Heart left ventricle (tissue), 16 donors: ENCODE results near the gene LRRC36. TPM values are rescaled to one million over a fixed set of nuclear protein-coding genes. Genes with fewer than 3 reads are reported as not detected.

Experiments
- ATAC-seq, 4 donors: fragments of 200-7000 bp; cut with Tn5 transposase; one replicate each; pipeline ENCODE4 v1.9.1; 2020 to 2022; ENCODE audit warnings: moderate library complexity in 4 of 4, mild to moderate bottlenecking in 3 of 4, moderate number of reproducible peaks in 1 of 4
- DNase-seq, 5 donors: peaks; one replicate each; pipeline ENCODE4 v3.0.0-alpha.2; 2020
- H3K27ac ChIP-seq, 12 donors: fragments of 200-600 bp; sonication (generic) in 4 of 12; one replicate each; pipeline versions ENCODE4 v1.5.0 to v1.8.0; 2016 to 2022; ENCODE audit warnings: mild to moderate bottlenecking in 2 of 12
- H3K27me3 ChIP-seq, 9 donors: fragments of 200-600 bp; sonication (generic) in 2 of 9; one replicate each; pipeline versions ENCODE4 v1.5.1 to v1.8.0; 2016 to 2022; ENCODE audit warnings: mild to moderate bottlenecking in 3 of 9
- H3K36me3 ChIP-seq, 9 donors: fragments of 200-600 bp; sonication (generic) in 2 of 9; one replicate each; pipeline versions ENCODE4 v1.5.0 to v1.8.0; 2018 to 2022; ENCODE audit warnings: mild to moderate bottlenecking in 2 of 9
- H3K4me1 ChIP-seq, 12 donors: fragments of 200-600 bp; sonication (generic) in 4 of 12; one replicate each; pipeline versions ENCODE4 v1.5.0 to v1.8.0; 2016 to 2022; ENCODE audit warnings: mild to moderate bottlenecking in 3 of 12
- H3K4me3 ChIP-seq, 12 donors: fragments of 200-600 bp; sonication (generic) in 4 of 12; one replicate each; pipeline versions ENCODE4 v1.5.0 to v1.8.0; 2017 to 2022; ENCODE audit warnings: mild to moderate bottlenecking in 9 of 12, moderate library complexity in 4 of 12
- H3K9me3 ChIP-seq, 12 donors: fragments of 200-600 bp; sonication (generic) in 4 of 12; one replicate each; pipeline versions ENCODE4 v1.5.0 to v1.8.0; 2016 to 2022; ENCODE audit warnings: mild to moderate bottlenecking in 1 of 12
- CTCF ChIP-seq, 12 donors: fragments of 200-600 bp; sonication (generic) in 4 of 12; IDR thresholded peaks; one replicate each; pipeline versions ENCODE4 v1.5.0 to v1.8.0; 2018 to 2022; ENCODE audit warnings: antibody characterized with exemption in 12 of 12, mild to moderate bottlenecking in 5 of 12
- POLR2A ChIP-seq, 2 donors: fragments of 450-650 bp; IDR thresholded peaks; one replicate each; pipeline ENCODE4 v1.6.1; 2017; ENCODE audit warnings: antibody characterized with exemption in 2 of 2, mild to moderate bottlenecking in 2 of 2, moderate library complexity in 2 of 2
- WGBS, 4 donors: extraction: QIAGEN DNeasy Blood & Tissue Kit in 2 of 4; methylation state at CpG; one replicate each; pipeline versions ENCODE4 v1.1.5 to v1.1.7; 2013 to 2018; 5-methylcytosine and 5-hydroxymethylcytosine counted together
- intact Hi-C, 10 donors: fragments of 100-400 bp; cut with DNase I; formaldehyde crosslinking; loops; one replicate each; pipeline versions ENCODE4 v1.11.1 to v1.14.2; 2022
- polyA plus RNA-seq, 2 donors: library from polyadenylated mRNA; stranded (reverse); fragments of 200-250 nt; gene quantifications; one replicate each; pipeline ENCODE4 v1.2.3, GENCODE V29; 2013
- total RNA-seq, 9 donors: library from RNA; depleted of rRNA in 2 of 9; stranded (reverse); fragments of >200 nt in 2 of 9; fragmentation: NEBNext Ultra II Directional in 3 of 9; extraction: Animal tissue kit (Norgen Biotek cat#: 25700) in 3 of 9; gene quantifications; one replicate each; pipeline versions ENCODE4 v1.1.0 to v1.2.4, GENCODE V29; 2016 to 2023
- donor health status: ischemic (EF 13 %, LVEDD 7.1; RV severe dilation, severe dysfunction).
- donor health status: healthy with polysubstance abuse.
- donor health status: DM: no; HTN: yes; CAD: no.
- donor health status: DM: no; HTN: no; CAD: no.
- donor health status: ischemic (EF 25% LVEDD 6.9; RV normal size, moderate dysfunction).
- donor health status: ischemic (EF 25% LVEDD 5.7; RV mildly dilated, moderate dysfunction).
- donor health status: healthy.
- donor health status: DM: yes; HTN: yes; CAD: no.
- donor health status: ischemic (EF 35%, LVEDD 5.7; RV mildly dilated, moderate dysfunction).
- donor health status: nonischemic (EF 11% LVEDD 7.7; RV severe dilation, severe dysfunction).
- donor health status: DM: yes; HTN: yes; CAD: no.
- donor health status: PGD.
- donor health status: ischemic (EF 29% LVEDD 5.4; RV normal size, mild dysfunction).
- donor health status: nonischemic (EF 23%, LVEDD 6.1; RV moderate dilation, normal function).

The LRRC36 gene
- total and polyA plus RNA-seq, 11 donors, result 0.15 to 0.42 (median 0.27) TPM; not detected in 8

- Histone ChIP-seq H3K27ac (no peak overlapping the region), H3K27me3 (no peaks in the 10 kb centered on the region), H3K36me3 (no peaks in the 10 kb centered on the region), H3K4me3 (no peak overlapping the region), H3K9me3 (no peaks in the 10 kb centered on the region), H3K4me1 (peaks cover 0 to 12% (median 0%) of the 10 kb centered on the region in 12 donors)
- 92 to 94% (median 93%) methylated on average over 4 of the region's 4 CpGs for WGBS, 4 donors
- DNase-seq (no peak), ATAC-seq (no peak)
- intact Hi-C loops, result loop anchor here in 1 of 10 donors (10.0 kb wide), 1 partner anchor 52 kb away; the partner anchor contains the start of gene TPPP3
- TF ChIP-seq CTCF (IDR thresholded peaks at IDR 0.05) (no peak), POLR2A (IDR thresholded peaks at IDR 0.05) (no peak)
Measured at GRCh38 chr16:67342616-67343015, 16.0 kb downstream of the LRRC36 start.

DNA sequence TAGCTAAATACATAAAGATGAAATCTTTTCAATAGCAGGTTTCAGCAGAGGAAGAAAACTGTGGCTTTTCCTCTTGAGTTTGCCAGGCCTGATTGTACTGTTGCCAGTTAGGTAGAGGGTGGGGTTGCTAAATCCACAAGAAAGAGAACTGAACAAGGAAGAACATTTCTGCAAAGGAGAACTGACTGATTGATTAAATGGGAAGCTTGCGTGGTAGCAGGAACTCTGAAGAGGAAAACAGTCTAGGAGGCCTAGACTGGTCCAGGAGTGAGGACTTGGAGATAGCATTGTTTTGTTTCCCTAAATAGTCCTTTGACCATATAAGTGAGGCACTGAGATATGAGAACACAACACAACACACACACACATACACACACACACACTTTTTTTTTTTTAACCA, 18.8 kb downstream of the LRRC36 start:
- Histone ChIP-seq H3K36me3 (no peaks in the 10 kb centered on the region), H3K9me3 (no peaks in the 10 kb centered on the region), H3K4me3 (no peak overlapping the region), H3K27me3 (no peaks in the 10 kb centered on the region), H3K4me1 (peaks cover 0 to 12% (median 0%) of the 10 kb centered on the region in 12 donors), H3K27ac (no peak overlapping the region)
- intact Hi-C loops, result loop anchor here in 1 of 10 donors (10.0 kb wide), 1 partner anchor 49 kb away; the partner anchor contains the start of gene TPPP3
- peak in 1 of 4 donors; percentile 39 for ATAC-seq
- no peak for DNase-seq
- 39 to 60% (median 49%) methylated on average over 1 of the region's 1 CpG for WGBS, 4 donors
- TF ChIP-seq POLR2A (IDR thresholded peaks at IDR 0.05) (no peak), CTCF (IDR thresholded peaks at IDR 0.05) (no peak)

- ATAC-seq, result peak in 1 of 4 donors; percentile 62
Measured at GRCh38 chr16:67346341-67346740, 19.7 kb downstream of the LRRC36 start.

GRCh38 chr16:67349172-67349571, 22.6 kb downstream of the LRRC36 start:
- peaks cover 0 to 12% (median 0%) of the 10 kb centered on the region in 12 donors for H3K4me1 ChIP-seq
- ATAC-seq, result no peak
- intact Hi-C loops, result loop anchor here in 1 of 10 donors (10.0 kb wide), 1 partner anchor 46 kb away; the partner anchor contains the start of gene TPPP3

More at GRCh38 chr16:67346341-67346740, 19.7 kb downstream of the LRRC36 start:
- Histone ChIP-seq H3K4me1 (peaks cover 0 to 12% (median 0%) of the 10 kb centered on the region in 12 donors), H3K27ac (peak overlapping the region in 1 of 12 donors; percentile 2), H3K4me3 (no peak overlapping the region), H3K9me3 (no peaks in the 10 kb centered on the region), H3K27me3 (no peaks in the 10 kb centered on the region), H3K36me3 (no peaks in the 10 kb centered on the region)
- DNase-seq, result no peak
- TF ChIP-seq POLR2A (IDR thresholded peaks at IDR 0.05) (no peak), CTCF (IDR thresholded peaks at IDR 0.05) (no peak)
- intact Hi-C loops, result loop anchor here in 1 of 10 donors (10.0 kb wide), 1 partner anchor 48 kb away; the partner anchor contains the start of gene TPPP3
- WGBS, 4 donors, result 67 to 71% (median 69%) methylated on average over 3 of the region's 3 CpGs

More at GRCh38 chr16:67349172-67349571, 22.6 kb downstream of the LRRC36 start:
- H3K4me3 ChIP-seq, result no peak overlapping the region
- no peak for DNase-seq
- no peak overlapping the region for H3K27ac ChIP-seq
- TF ChIP-seq POLR2A (IDR thresholded peaks at IDR 0.05), result no peak
- peak in 10 of 12 donors; percentile 19 to 53 (median 42) for TF ChIP-seq CTCF (IDR thresholded peaks at IDR 0.05)
- no peaks in the 10 kb centered on the region for H3K9me3 ChIP-seq
- no peaks in the 10 kb centered on the region for H3K27me3 ChIP-seq
- no peaks in the 10 kb centered on the region for H3K36me3 ChIP-seq
